ENCODE data around the gene CREB1. TPM values are rescaled to one million over a fixed set of nuclear protein-coding genes. Genes with fewer than 3 reads are reported as not detected.

The CREB1 gene
- total and polyA plus RNA-seq, 9 of the 15 experiments (the other 6 are each of a cell fraction or from before 2014, with no cell fraction given) = 8.9 to 51.3 (median 19.5) TPM

DNA sequence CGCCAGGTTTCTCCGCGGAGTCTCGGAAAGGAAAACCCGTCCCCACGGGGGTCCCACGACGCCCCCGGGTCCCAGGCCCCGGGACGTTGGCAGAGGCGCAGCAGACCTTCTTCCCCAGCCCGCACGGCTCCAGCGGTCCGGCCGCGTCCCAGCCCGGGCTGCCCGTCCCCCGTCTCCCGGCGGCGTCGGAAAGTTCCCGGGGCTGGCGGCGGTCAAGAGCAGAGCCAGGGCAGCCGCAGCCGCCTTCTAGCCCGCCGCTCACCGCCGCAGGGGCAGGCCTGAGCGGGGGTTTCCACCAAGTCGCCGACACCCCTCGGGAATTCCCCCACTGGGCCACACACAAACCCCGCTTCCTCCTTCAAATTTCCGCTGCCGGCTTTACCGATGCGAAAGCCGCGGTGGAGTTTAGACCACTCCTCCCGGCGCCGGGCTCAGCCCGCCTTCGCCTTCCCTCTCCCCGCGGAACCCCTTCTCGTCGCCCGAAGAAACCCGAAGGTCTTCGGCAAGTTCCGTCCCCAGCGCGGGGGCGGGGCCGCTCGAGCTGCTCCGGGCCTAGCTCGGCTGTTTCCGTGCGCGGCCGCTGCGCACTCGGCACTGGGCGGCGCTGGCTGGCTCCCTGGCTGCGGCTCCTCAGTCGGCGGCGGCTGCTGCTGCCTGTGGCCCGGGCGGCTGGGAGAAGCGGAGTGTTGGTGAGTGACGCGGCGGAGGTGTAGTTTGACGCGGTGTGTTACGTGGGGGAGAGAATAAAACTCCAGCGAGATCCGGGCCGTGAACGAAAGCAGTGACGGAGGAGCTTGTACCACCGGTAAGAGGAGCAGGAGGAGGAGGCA lies at the start of gene CREB1 (continued):
- TF ChIP-seq MAZ (CRISPR knock-in tag; conservative IDR thresholded peaks at IDR 0.05 in 1 of 2, IDR thresholded peaks at IDR 0.05 in 1 of 2) (peak; percentile 64 to 83; a peak in 3 of 4 replicates), ZNF12 (CRISPR knock-in tag; IDR thresholded peaks at IDR 0.05) (0 out of 2 replicates have a peak, but pooled peaks have one; percentile 65), ZC3H11A (IDR thresholded peaks at IDR 0.05; ENCODE audit: low read depth, low read length) (no peak), ZNF354B (CRISPR knock-in tag; IDR thresholded peaks at IDR 0.05) (no peak), SUPT5H (IDR thresholded peaks at IDR 0.05) (peak; percentile 95), ETS2 (tag; IDR thresholded peaks at IDR 0.05; ENCODE audit: borderline replicate concordance, poor library complexity, severe bottlenecking) (no peak), CBFA2T3 (IDR thresholded peaks at IDR 0.05) (no peak), DMBX1 (CRISPR knock-in tag; IDR thresholded peaks at IDR 0.05; ENCODE audit: borderline replicate concordance) (no peak), JUN (IDR thresholded peaks at IDR 0.05; ENCODE audit: borderline replicate concordance, low read depth, low read length) (no peak), JUN (CRISPR knock-in tag; IDR thresholded peaks at IDR 0.05; ENCODE audit: borderline replicate concordance) (0 out of 2 replicates have a peak, but pooled peaks have one; percentile 22), ZNF217 (CRISPR knock-in tag; IDR thresholded peaks at IDR 0.05) (no peak), KDM2B (CRISPR knock-in tag; IDR thresholded peaks at IDR 0.05) (no peak), RBFOX2 (IDR thresholded peaks at IDR 0.05; ENCODE audit: low read depth, low read length) (peak; percentile 95)
- TF ChIP-seq, protein P1, sequence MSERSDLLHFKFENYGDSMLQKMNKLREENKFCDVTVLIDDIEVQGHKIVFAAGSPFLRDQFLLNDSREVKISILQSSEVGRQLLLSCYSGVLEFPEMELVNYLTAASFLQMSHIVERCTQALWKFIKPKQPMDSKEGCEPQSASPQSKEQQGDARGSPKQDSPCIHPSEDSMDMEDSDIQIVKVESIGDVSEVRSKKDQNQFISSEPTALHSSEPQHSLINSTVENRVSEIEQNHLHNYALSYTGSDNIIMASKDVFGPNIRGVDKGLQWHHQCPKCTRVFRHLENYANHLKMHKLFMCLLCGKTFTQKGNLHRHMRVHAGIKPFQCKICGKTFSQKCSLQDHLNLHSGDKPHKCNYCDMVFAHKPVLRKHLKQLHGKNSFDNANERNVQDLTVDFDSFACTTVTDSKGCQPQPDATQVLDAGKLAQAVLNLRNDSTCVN (CRISPR knock-in tag; IDR thresholded peaks at IDR 0.05) = no peak
- TF ChIP-seq, protein P2, sequence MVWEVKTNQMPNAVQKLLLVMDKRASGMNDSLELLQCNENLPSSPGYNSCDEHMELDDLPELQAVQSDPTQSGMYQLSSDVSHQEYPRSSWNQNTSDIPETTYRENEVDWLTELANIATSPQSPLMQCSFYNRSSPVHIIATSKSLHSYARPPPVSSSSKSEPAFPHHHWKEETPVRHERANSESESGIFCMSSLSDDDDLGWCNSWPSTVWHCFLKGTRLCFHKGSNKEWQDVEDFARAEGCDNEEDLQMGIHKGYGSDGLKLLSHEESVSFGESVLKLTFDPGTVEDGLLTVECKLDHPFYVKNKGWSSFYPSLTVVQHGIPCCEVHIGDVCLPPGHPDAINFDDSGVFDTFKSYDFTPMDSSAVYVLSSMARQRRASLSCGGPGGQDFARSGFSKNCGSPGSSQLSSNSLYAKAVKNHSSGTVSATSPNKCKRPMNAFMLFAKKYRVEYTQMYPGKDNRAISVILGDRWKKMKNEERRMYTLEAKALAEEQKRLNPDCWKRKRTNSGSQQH (CRISPR knock-in tag; IDR thresholded peaks at IDR 0.05) = 0 out of 2 replicates have a peak, but pooled peaks have one; percentile 29
- TF ChIP-seq, protein P3, sequence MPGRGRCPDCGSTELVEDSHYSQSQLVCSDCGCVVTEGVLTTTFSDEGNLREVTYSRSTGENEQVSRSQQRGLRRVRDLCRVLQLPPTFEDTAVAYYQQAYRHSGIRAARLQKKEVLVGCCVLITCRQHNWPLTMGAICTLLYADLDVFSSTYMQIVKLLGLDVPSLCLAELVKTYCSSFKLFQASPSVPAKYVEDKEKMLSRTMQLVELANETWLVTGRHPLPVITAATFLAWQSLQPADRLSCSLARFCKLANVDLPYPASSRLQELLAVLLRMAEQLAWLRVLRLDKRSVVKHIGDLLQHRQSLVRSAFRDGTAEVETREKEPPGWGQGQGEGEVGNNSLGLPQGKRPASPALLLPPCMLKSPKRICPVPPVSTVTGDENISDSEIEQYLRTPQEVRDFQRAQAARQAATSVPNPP (IDR thresholded peaks at IDR 0.05; ENCODE audit: borderline replicate concordance, insufficient read depth, insufficient read length) = no peak
- TF ChIP-seq, protein P4, sequence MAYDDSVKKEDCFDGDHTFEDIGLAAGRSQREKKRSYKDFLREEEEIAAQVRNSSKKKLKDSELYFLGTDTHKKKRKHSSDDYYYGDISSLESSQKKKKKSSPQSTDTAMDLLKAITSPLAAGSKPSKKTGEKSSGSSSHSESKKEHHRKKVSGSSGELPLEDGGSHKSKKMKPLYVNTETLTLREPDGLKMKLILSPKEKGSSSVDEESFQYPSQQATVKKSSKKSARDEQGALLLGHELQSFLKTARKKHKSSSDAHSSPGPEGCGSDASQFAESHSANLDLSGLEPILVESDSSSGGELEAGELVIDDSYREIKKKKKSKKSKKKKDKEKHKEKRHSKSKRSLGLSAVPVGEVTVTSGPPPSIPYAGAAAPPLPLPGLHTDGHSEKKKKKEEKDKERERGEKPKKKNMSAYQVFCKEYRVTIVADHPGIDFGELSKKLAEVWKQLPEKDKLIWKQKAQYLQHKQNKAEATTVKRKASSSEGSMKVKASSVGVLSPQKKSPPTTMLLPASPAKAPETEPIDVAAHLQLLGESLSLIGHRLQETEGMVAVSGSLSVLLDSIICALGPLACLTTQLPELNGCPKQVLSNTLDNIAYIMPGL (CRISPR knock-in tag; IDR thresholded peaks at IDR 0.05) = 0 out of 2 replicates have a peak, but pooled peaks have one; percentile 22
- TF ChIP-seq, protein P5, sequence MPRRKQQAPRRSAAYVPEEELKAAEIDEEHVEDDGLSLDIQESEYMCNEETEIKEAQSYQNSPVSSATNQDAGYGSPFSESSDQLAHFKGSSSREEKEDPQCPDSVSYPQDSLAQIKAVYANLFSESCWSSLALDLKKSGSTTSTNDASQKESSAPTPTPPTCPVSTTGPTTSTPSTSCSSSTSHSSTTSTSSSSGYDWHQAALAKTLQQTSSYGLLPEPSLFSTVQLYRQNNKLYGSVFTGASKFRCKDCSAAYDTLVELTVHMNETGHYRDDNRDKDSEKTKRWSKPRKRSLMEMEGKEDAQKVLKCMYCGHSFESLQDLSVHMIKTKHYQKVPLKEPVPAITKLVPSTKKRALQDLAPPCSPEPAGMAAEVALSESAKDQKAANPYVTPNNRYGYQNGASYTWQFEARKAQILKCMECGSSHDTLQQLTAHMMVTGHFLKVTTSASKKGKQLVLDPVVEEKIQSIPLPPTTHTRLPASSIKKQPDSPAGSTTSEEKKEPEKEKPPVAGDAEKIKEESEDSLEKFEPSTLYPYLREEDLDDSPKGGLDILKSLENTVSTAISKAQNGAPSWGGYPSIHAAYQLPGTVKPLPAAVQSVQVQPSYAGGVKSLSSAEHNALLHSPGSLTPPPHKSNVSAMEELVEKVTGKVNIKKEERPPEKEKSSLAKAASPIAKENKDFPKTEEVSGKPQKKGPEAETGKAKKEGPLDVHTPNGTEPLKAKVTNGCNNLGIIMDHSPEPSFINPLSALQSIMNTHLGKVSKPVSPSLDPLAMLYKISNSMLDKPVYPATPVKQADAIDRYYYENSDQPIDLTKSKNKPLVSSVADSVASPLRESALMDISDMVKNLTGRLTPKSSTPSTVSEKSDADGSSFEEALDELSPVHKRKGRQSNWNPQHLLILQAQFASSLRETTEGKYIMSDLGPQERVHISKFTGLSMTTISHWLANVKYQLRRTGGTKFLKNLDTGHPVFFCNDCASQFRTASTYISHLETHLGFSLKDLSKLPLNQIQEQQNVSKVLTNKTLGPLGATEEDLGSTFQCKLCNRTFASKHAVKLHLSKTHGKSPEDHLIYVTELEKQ (CRISPR knock-in tag; IDR thresholded peaks at IDR 0.05) = no peak

Data from K562 (cell line).